B cell (primary cell): ENCODE measurements around the gene LGALS4. TPM values are rescaled to one million over a fixed set of nuclear protein-coding genes. Genes with fewer than 3 reads are reported as not detected.

Experiments used
- ATAC-seq: fragments of 200-7000 bp; cut with Tn5 transposase; one replicate; pipeline ENCODE4 v1.10.0; 2021; ENCODE audit warnings: low read depth, mild to moderate bottlenecking, moderate number of reproducible peaks, moderate library complexity
- CTCF ChIA-PET: fragments of 350-600 bp; sonication (Branson Sonifier 250); formaldehyde crosslinking; loops from one replicate; lab custom pipeline; 2021; ENCODE audit warnings: antibody characterized with exemption, inconsistent platforms; lab: Charles Lee
- POLR2A ChIA-PET: fragments of 350-600 bp; sonication (Branson Sonifier 250); formaldehyde crosslinking; loops from one replicate; lab custom pipeline; 2021; ENCODE audit warnings: antibody characterized with exemption; lab: Charles Lee
- DNase-seq: peaks from one replicate; pipeline ENCODE4 v3.0.0; 2013
- H2AFZ ChIP-seq: 2 replicates; pipeline ENCODE4 v1.6.1; 2012; ENCODE audit warnings: mild to moderate bottlenecking, low read depth, low read length; ENCODE audit not compliant: insufficient read depth, poor library complexity, severe bottlenecking
- H3K27ac ChIP-seq, 2 donors: 1 replicate in 1 of 2; 2 replicates in 1 of 2; pipeline ENCODE4 v1.5.1; 2012 to 2013; ENCODE audit warnings: low read length in 2 of 2, mild to moderate bottlenecking in 2 of 2, moderate library complexity in 1 of 2
- H3K27me3 ChIP-seq, 4 experiments: fragments of 200-600 bp in 1 of 4; sonication (generic) in 1 of 4; replicated peaks in 1 of 4; 1 replicate in 2 of 4; 2 replicates in 2 of 4; pipeline versions ENCODE4 v1.6.1 to v1.7.0; 2013 to 2016; ENCODE audit warnings: low read length in 3 of 4, mild to moderate bottlenecking in 2 of 4, mixed read lengths in 1 of 4, moderate library complexity in 1 of 4; ENCODE audit not compliant: insufficient read depth in 4 of 4, control insufficient read depth in 3 of 4; ENCODE audit errors: control extremely low read depth in 1 of 4
- H3K36me3 ChIP-seq, 2 experiments: replicated peaks in 1 of 2; 1 replicate in 1 of 2; 2 replicates in 1 of 2; pipeline versions ENCODE4 v1.6.1 to v1.7.1; 2013; ENCODE audit warnings: low read length in 1 of 2; ENCODE audit not compliant: insufficient read depth in 2 of 2, control insufficient read depth in 1 of 2; ENCODE audit errors: control extremely low read depth in 1 of 2, extremely low read depth in 1 of 2
- H3K4me1 ChIP-seq, 2 donors: fragments of 200-600 bp in 1 of 2; sonication (generic) in 1 of 2; 1 replicate in 1 of 2; 2 replicates in 1 of 2; pipeline versions ENCODE4 v1.5.1 to v1.6.1; 2013 to 2017; ENCODE audit warnings: low read length in 2 of 2; ENCODE audit not compliant: control insufficient read depth in 2 of 2, insufficient read depth in 2 of 2
- H3K4me2 ChIP-seq: replicated peaks from 2 replicates; pipeline ENCODE3; 2012; ENCODE audit warnings: mild to moderate bottlenecking, low read depth, low read length; ENCODE audit not compliant: poor library complexity, severe bottlenecking
- H3K4me3 ChIP-seq, 5 experiments: fragments of 200-600 bp in 1 of 5; sonication (generic) in 1 of 5; 1 replicate in 3 of 5; 2 replicates in 2 of 5; pipeline versions ENCODE4 v1.5.1 to v1.7.0; 2011 to 2016; ENCODE audit warnings: low read length in 4 of 5, mild to moderate bottlenecking in 4 of 5, low read depth in 2 of 5, control low read depth in 1 of 5, moderate library complexity in 1 of 5; ENCODE audit not compliant: insufficient read depth in 1 of 5; ENCODE audit errors: control extremely low read depth in 1 of 5, extremely low read depth in 1 of 5
- H3K79me2 ChIP-seq: fragments of 200-600 bp; sonication (generic); one replicate; pipeline ENCODE4 v1.6.0; 2016; ENCODE audit warnings: low read length; ENCODE audit not compliant: control insufficient read depth, insufficient read depth
- H3K9ac ChIP-seq: fragments of 200-600 bp; sonication (generic); 2 replicates; pipeline ENCODE4 v1.6.1; 2017; ENCODE audit warnings: mild to moderate bottlenecking, low read length, moderate library complexity
- H3K9me3 ChIP-seq, 3 donors: one replicate each; pipeline versions ENCODE4 v1.6.1 to v1.7.1; 2013; ENCODE audit warnings: low read length in 2 of 3; ENCODE audit not compliant: control insufficient read depth in 2 of 3, insufficient read depth in 1 of 3; ENCODE audit errors: control extremely low read depth in 1 of 3
- H4K20me1 ChIP-seq: 2 replicates; pipeline ENCODE4 v1.6.0; 2012; ENCODE audit warnings: mild to moderate bottlenecking, low read length; ENCODE audit not compliant: insufficient read depth, control insufficient read depth, poor library complexity, severe bottlenecking
- H3K27ac Mint-ChIP-seq: one replicate; pipeline ENCODE4 v1.8.0; 2021; ENCODE audit warnings: mixed read lengths
- H3K27me3 Mint-ChIP-seq: one replicate; pipeline ENCODE4 v1.8.0; 2021; ENCODE audit warnings: mixed read lengths
- H3K4me1 Mint-ChIP-seq: one replicate; pipeline ENCODE4 v1.8.0; 2021; ENCODE audit warnings: mixed read lengths
- H3K4me3 Mint-ChIP-seq: one replicate; pipeline ENCODE4 v1.8.0; 2021; ENCODE audit warnings: mixed read lengths
- H3K9me3 Mint-ChIP-seq: one replicate; pipeline ENCODE4 v1.8.0; 2022; ENCODE audit warnings: mixed read lengths; ENCODE audit not compliant: insufficient read depth
- CTCF ChIP-seq: fragments of 200-600 bp; IDR thresholded peaks from one replicate; pipeline ENCODE4 v1.8.0; 2022; ENCODE audit warnings: antibody characterized with exemption, mild to moderate bottlenecking
- EZH2 ChIP-seq: IDR thresholded peaks from 2 replicates; pipeline ENCODE4 v1.6.1; 2012; ENCODE audit warnings: borderline replicate concordance, low read depth, mild to moderate bottlenecking, moderate library complexity, low read length; ENCODE audit not compliant: insufficient read depth, poor library complexity, severe bottlenecking
- WGBS: methylation state at CpG from one replicate; pipeline ENCODE4 v1.1.5; 2013; ENCODE audit warnings: missing lambda C conversion rate; ENCODE audit not compliant: insufficient coverage; 5-methylcytosine and 5-hydroxymethylcytosine counted together
- intact Hi-C: fragments of 100-400 bp; cut with micrococcal nuclease; formaldehyde crosslinking; loops from one replicate; pipeline ENCODE4 v1.10.0; 2022
- polyA plus RNA-seq: library from polyadenylated mRNA; depleted of rRNA; stranded (reverse); fragments of >200 nt; gene quantifications from 2 replicates; pipeline ENCODE4 v1.2.3, GENCODE V29; 2012
- total RNA-seq, 2 donors: library from RNA; stranded (reverse); fragments of 120-200 nt in 1 of 2; gene quantifications; 1 replicate in 1 of 2; 2 replicates in 1 of 2; pipeline versions ENCODE4 v1.2.3 to v1.2.4, GENCODE V29; 2013 to 2022

LGALS4 gene
- total and polyA plus RNA-seq, 2 donors (not counting 1 experiment from before 2014, with no cell fraction given), result 5.4 to 8.4 TPM

- no peak for TF ChIP-seq EZH2
- no peak for TF ChIP-seq CTCF
- Mint-ChIP-seq H3K4me1 (peaks cover 57% of the 10 kb centered on the region), H3K4me3 (peak overlapping the region; percentile 66), H3K27ac (peak overlapping the region; percentile 83), H3K27me3 (no peaks in the 10 kb centered on the region), H3K9me3 (no peaks in the 10 kb centered on the region)
- WGBS, result 32% methylated on average over 12 of the region's 17 CpGs
- Histone ChIP-seq H3K36me3 (peaks cover 21 to 97% of the 10 kb centered on the region in 2 experiments), H3K79me2 (peaks cover 82% of the 10 kb centered on the region), H4K20me1 (peaks cover 100% of the 10 kb centered on the region), H3K4me2 (peak overlapping the region; percentile 43), H3K9ac (no peak overlapping the region), H3K27ac (peak overlapping the region; percentile 32 to 37), H3K9me3 (no peaks in the 10 kb centered on the region), H2AFZ (no peak overlapping the region), H3K4me1 (peaks cover 45 to 50% of the 10 kb centered on the region in 2 donors), H3K4me3 (no peak overlapping the region), H3K27me3 (no peaks in the 10 kb centered on the region)
- intact Hi-C loops, result no loop called here
- ATAC-seq, result peak; percentile 80
- CTCF ChIA-PET, result interaction anchor here (0.6 to 1.3 kb wide), 8 partner anchors 11 to 194 kb away, joined by 3 to 7 read pairs (median 3); partner anchors contain the start of genes ECH1 and NFKBIB
- POLR2A ChIA-PET, result interaction anchor here (0.6 to 1.2 kb wide), 5 partner anchors 10 to 27 kb away, joined by 3 to 9 read pairs (median 4); no protein-coding TSS in a partner anchor
- peak; percentile 69 for DNase-seq
Measured at GRCh38 chr19:38842439-38843174, 29.9 kb upstream of the LGALS4 start.
